Natural killer cell treated with Interleukin-12 subunit alpha and Interleukin-12 subunit beta and Interleukin-15 and Interleukin-18, amount 100 ng/mL, for 72 hours (primary cell): ENCODE measurements around the gene NUF2. TPM values are rescaled to one million over a fixed set of nuclear protein-coding genes. Genes with fewer than 3 reads are reported as not detected.
A peak's percentile ranks its signal among the peaks of the same experiment; 100 is the strongest.
"Not testable (repeated sequence)": the region's sequence is repeated elsewhere in the genome, so short reads cannot be mapped to it uniquely, and the experiment has no call there.

Source experiments
- ATAC-seq, 2 donors: fragments of 150-1000 bp; cut with Tn5 transposase in 1 of 2; sonication (Bioruptor Pico), chemical (Tn5 transposase) in 1 of 2; 2 replicates each; pipeline ENCODE4 v1.10.0; 2021
- DNase-seq: peaks from one replicate; pipeline ENCODE4 v3.0.0; 2022; ENCODE audit warnings: low spot score
- H3K27ac Mint-ChIP-seq, 2 donors: 1 replicate in 1 of 2; 2 replicates in 1 of 2; pipeline ENCODE4 v1.8.0; 2022; ENCODE audit warnings: mixed read lengths in 2 of 2, mild to moderate bottlenecking in 1 of 2, moderate library complexity in 1 of 2
- H3K27me3 Mint-ChIP-seq, 2 donors: 1 replicate in 1 of 2; 2 replicates in 1 of 2; pipeline ENCODE4 v1.8.0; 2022; ENCODE audit warnings: mixed read lengths in 2 of 2
- H3K36me3 Mint-ChIP-seq: one replicate; pipeline ENCODE4 v1.8.0; 2022; ENCODE audit warnings: mixed read lengths
- H3K4me1 Mint-ChIP-seq, 2 donors: 1 replicate in 1 of 2; 2 replicates in 1 of 2; pipeline ENCODE4 v1.8.0; 2022; ENCODE audit warnings: low read depth in 2 of 2, mixed read lengths in 2 of 2, mild to moderate bottlenecking in 1 of 2
- H3K4me3 Mint-ChIP-seq: one replicate; pipeline ENCODE4 v1.8.0; 2022; ENCODE audit warnings: mixed read lengths
- H3K9me3 Mint-ChIP-seq: 2 replicates; pipeline ENCODE4 v1.8.0; 2022; ENCODE audit warnings: mixed read lengths
- total RNA-seq, 2 donors: library from RNA; stranded (reverse); gene quantifications; one replicate each; pipeline ENCODE4 v1.2.3, GENCODE V29; 2022

The NUF2 gene
- 10 to 100 TPM; 26.7 to 52.2 TPM for total RNA-seq

- DNase-seq (peak; percentile 98), ATAC-seq (peak; percentile 99 to 100)
- peak within 1 kb of the TSS; percentile 93 to 99 for H3K27ac Mint-ChIP-seq
- H3K4me1 Mint-ChIP-seq: peaks cover 14 to 22% of the 10 kb centered on the region in 2 donors
- H3K9me3 Mint-ChIP-seq: no peaks in the 10 kb centered on the region
- H3K36me3 Mint-ChIP-seq: no peaks in the 10 kb centered on the region
- no peaks in the 10 kb centered on the region for H3K27me3 Mint-ChIP-seq
- H3K4me3 Mint-ChIP-seq: peak within 1 kb of the TSS; percentile 94
These were observed at the start of gene NUF2 for GRCh38 chr1:163321311-163322305. TSS of gene NUF2 (plus strand) at chr1:163321954. CDS start at chr1:163326052, 4,098 bp downstream.

- ATAC-seq (no peak), DNase-seq (no peak)
- Mint-ChIP-seq H3K9me3 (peaks cover 3% of the 10 kb centered on the region), H3K4me1 (no peaks in the 10 kb centered on the region), H3K27me3 (no peaks in the 10 kb centered on the region), H3K4me3 (no peak overlapping the region), H3K27ac (no peak overlapping the region), H3K36me3 (peaks cover 20% of the 10 kb centered on the region)
These were observed 47.9 kb upstream of the NUF2 start for GRCh38 chr1:163273766-163274441.

- no peaks in the 10 kb centered on the region for H3K4me1 Mint-ChIP-seq
- H3K36me3 Mint-ChIP-seq: peaks cover 22% of the 10 kb centered on the region
- no peak for DNase-seq
- H3K4me3 Mint-ChIP-seq: no peak overlapping the region
- no peaks in the 10 kb centered on the region for H3K27me3 Mint-ChIP-seq
- no peak for ATAC-seq
- H3K9me3 Mint-ChIP-seq: peaks cover 5% of the 10 kb centered on the region
- H3K27ac Mint-ChIP-seq: no peak overlapping the region
These were observed 46.5 kb upstream of the NUF2 start for GRCh38 chr1:163275222-163275621.

- Mint-ChIP-seq H3K36me3 (peaks cover 27% of the 10 kb centered on the region), H3K4me1 (no peaks in the 10 kb centered on the region), H3K27ac (no peak overlapping the region), H3K4me3 (no peak overlapping the region), H3K9me3 (peaks cover 5% of the 10 kb centered on the region), H3K27me3 (no peaks in the 10 kb centered on the region)
- no peak for DNase-seq
- ATAC-seq: no peak
These were observed 43.2 kb upstream of the NUF2 start for GRCh38 chr1:163278602-163279001.

GRCh38 chr1:163284867-163285266 lies 36.9 kb upstream of the NUF2 start:
- not testable (repeated sequence) for H3K9me3 Mint-ChIP-seq, H3K4me1 Mint-ChIP-seq, H3K27ac Mint-ChIP-seq, H3K27me3 Mint-ChIP-seq, ATAC-seq, H3K36me3 Mint-ChIP-seq, DNase-seq, H3K4me3 Mint-ChIP-seq

- H3K4me3 Mint-ChIP-seq: no peak overlapping the region
- no peaks in the 10 kb centered on the region for H3K27me3 Mint-ChIP-seq
- H3K27ac Mint-ChIP-seq: no peak overlapping the region
- peaks cover 9% of the 10 kb centered on the region for H3K36me3 Mint-ChIP-seq
- DNase-seq (no peak), ATAC-seq (no peak)
- H3K9me3 Mint-ChIP-seq: no peaks in the 10 kb centered on the region
- H3K4me1 Mint-ChIP-seq: no peaks in the 10 kb centered on the region
These were observed 31.6 kb upstream of the NUF2 start for GRCh38 chr1:163290025-163290640.

GRCh38 chr1:163291461-163291860 lies 30.3 kb upstream of the NUF2 start:
- H3K9me3 Mint-ChIP-seq: no peaks in the 10 kb centered on the region
- H3K27ac Mint-ChIP-seq: no peak overlapping the region
- no peak overlapping the region for H3K4me3 Mint-ChIP-seq
- DNase-seq: no peak
- no peak for ATAC-seq
- H3K36me3 Mint-ChIP-seq: peaks cover 9% of the 10 kb centered on the region
- H3K4me1 Mint-ChIP-seq: no peaks in the 10 kb centered on the region
- no peaks in the 10 kb centered on the region for H3K27me3 Mint-ChIP-seq

GRCh38 chr1:163292153-163292552 lies 29.6 kb upstream of the NUF2 start:
- not testable (repeated sequence) for H3K27me3 Mint-ChIP-seq, ATAC-seq, H3K4me1 Mint-ChIP-seq, H3K9me3 Mint-ChIP-seq, H3K36me3 Mint-ChIP-seq, H3K27ac Mint-ChIP-seq, H3K4me3 Mint-ChIP-seq, DNase-seq

GRCh38 chr1:163293497-163293896 lies 28.3 kb upstream of the NUF2 start:
- not testable (repeated sequence) for H3K27me3 Mint-ChIP-seq, ATAC-seq, H3K4me3 Mint-ChIP-seq, H3K9me3 Mint-ChIP-seq, H3K36me3 Mint-ChIP-seq, H3K27ac Mint-ChIP-seq, DNase-seq, H3K4me1 Mint-ChIP-seq

- no peak for ATAC-seq
- Mint-ChIP-seq H3K27me3 (no peaks in the 10 kb centered on the region), H3K4me3 (no peak overlapping the region), H3K36me3 (peaks cover 9% of the 10 kb centered on the region), H3K4me1 (no peaks in the 10 kb centered on the region), H3K9me3 (no peaks in the 10 kb centered on the region), H3K27ac (no peak overlapping the region)
- DNase-seq: no peak
These were observed 25.8 kb upstream of the NUF2 start for GRCh38 chr1:163295949-163296348.

- ATAC-seq (no peak), DNase-seq (no peak)
- Mint-ChIP-seq H3K4me3 (no peak overlapping the region), H3K27ac (no peak overlapping the region), H3K4me1 (no peaks in the 10 kb centered on the region), H3K9me3 (no peaks in the 10 kb centered on the region), H3K27me3 (no peaks in the 10 kb centered on the region), H3K36me3 (peaks cover 9% of the 10 kb centered on the region)
These were observed 25.1 kb upstream of the NUF2 start for GRCh38 chr1:163296504-163297263.

- Mint-ChIP-seq H3K27ac (no peak overlapping the region), H3K36me3 (peaks cover 6% of the 10 kb centered on the region), H3K4me1 (no peaks in the 10 kb centered on the region)
These were observed 23.4 kb upstream of the NUF2 start for GRCh38 chr1:163298365-163298764.

GRCh38 chr1:163300568-163300967 lies 21.2 kb upstream of the NUF2 start:
- H3K27ac Mint-ChIP-seq: no peak overlapping the region
- DNase-seq (no peak), ATAC-seq (no peak)
- H3K9me3 Mint-ChIP-seq: no peaks in the 10 kb centered on the region
- H3K27me3 Mint-ChIP-seq: no peaks in the 10 kb centered on the region
- peaks cover 11% of the 10 kb centered on the region for H3K36me3 Mint-ChIP-seq
- H3K4me3 Mint-ChIP-seq: no peak overlapping the region
- no peaks in the 10 kb centered on the region for H3K4me1 Mint-ChIP-seq

More at GRCh38 chr1:163298365-163298764, 23.4 kb upstream of the NUF2 start:
- DNase-seq (no peak), ATAC-seq (no peak)
- H3K27me3 Mint-ChIP-seq: no peaks in the 10 kb centered on the region
- H3K4me3 Mint-ChIP-seq: no peak overlapping the region
- no peaks in the 10 kb centered on the region for H3K9me3 Mint-ChIP-seq
